ENCODE data around the gene ACAD9. TPM values are rescaled to one million over a fixed set of nuclear protein-coding genes. Genes with fewer than 3 reads are reported as not detected.

The ACAD9 gene
- total RNA-seq, 1 donor from 2014 or later, result 57.3 TPM

DNA sequence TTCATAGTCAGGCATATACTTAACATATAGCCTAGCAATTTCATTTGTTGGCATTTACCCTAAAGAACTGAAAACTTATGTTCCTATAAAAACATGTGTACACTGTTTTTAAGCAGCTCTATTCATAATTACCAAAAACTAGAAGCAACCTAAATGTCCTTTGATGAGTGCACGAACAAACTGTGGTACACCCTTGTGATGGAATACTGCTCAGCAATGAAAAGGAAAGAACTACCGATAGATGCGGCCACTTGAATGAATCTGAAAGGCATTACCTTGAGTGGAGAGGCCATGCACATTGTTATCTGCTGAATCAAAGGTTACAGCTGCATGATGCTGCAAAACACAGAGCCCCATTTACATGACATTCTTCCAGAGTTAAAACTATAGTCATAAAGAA, 69.7 kb downstream of the ACAD9 start:
- TF ChIP-seq, protein P1, sequence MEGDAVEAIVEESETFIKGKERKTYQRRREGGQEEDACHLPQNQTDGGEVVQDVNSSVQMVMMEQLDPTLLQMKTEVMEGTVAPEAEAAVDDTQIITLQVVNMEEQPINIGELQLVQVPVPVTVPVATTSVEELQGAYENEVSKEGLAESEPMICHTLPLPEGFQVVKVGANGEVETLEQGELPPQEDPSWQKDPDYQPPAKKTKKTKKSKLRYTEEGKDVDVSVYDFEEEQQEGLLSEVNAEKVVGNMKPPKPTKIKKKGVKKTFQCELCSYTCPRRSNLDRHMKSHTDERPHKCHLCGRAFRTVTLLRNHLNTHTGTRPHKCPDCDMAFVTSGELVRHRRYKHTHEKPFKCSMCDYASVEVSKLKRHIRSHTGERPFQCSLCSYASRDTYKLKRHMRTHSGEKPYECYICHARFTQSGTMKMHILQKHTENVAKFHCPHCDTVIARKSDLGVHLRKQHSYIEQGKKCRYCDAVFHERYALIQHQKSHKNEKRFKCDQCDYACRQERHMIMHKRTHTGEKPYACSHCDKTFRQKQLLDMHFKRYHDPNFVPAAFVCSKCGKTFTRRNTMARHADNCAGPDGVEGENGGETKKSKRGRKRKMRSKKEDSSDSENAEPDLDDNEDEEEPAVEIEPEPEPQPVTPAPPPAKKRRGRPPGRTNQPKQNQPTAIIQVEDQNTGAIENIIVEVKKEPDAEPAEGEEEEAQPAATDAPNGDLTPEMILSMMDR (IDR thresholded peaks at IDR 0.05), result no peak
- CTCF ChIA-PET, result no interaction called here
- H3K36me3 Mint-ChIP-seq (ENCODE audit: low read depth), result no peaks in the 10 kb centered on the region
- POLR2A ChIA-PET, result no interaction called here
- intact Hi-C loops (cut with micrococcal nuclease), result no loop called here
- ATAC-seq (ENCODE audit: low read depth) (no peak), DNase-seq (no peak)
- H3K4me1 Mint-ChIP-seq, result no peaks in the 10 kb centered on the region
- H3K9me3 Mint-ChIP-seq, result no peaks in the 10 kb centered on the region
- no peak overlapping the region for H3K27ac Mint-ChIP-seq
- H3K27me3 Mint-ChIP-seq, result peaks cover 6% of the 10 kb centered on the region
- no peak overlapping the region for H3K4me3 Mint-ChIP-seq

DNA sequence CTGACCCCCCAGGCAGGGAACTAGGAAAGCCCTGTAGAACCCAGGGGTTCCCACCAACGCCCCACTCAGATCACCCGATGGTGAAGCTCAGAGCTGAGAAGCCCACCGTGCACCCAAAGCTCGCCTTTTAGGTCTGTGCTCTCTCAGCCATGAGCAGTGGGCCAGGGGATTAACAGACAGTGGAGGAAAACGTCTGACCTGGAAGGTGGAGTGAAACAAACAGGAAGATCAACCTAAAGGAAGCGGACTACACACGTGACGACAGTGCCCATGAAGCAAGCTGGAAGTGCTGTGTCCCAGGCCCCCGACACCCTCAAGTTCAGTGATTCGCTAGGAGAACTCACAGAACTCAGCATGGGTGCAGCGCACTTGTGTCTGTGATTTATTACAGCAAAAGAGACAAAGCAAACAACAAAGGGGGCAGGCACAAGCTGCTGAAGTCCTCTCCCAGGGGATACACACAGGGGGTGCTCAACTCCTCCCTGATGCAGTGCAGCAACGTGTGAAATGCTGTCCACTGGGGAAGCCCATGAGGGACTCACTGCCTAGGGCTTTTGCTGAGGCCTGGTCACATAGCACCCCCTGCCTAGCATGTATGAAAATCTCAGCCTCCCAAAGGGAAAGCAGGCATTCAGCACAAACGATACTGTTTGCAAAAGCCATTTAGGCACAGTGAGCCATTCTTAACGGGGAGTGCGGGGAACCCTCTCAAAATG, 71.0 kb downstream of the ACAD9 start:
- TF ChIP-seq, protein P1 (IDR thresholded peaks at IDR 0.05), result no peak
- intact Hi-C loops (cut with micrococcal nuclease), result no loop called here
- no peak for DNase-seq
- ChIA-PET POLR2A (no interaction called here), CTCF (interaction anchor here (0.6 to 1.8 kb wide), 3 partner anchors 20 to 58 kb away, joined by 3 to 6 read pairs (median 4); no protein-coding TSS in a partner anchor)
- no peaks in the 10 kb centered on the region for H3K4me1 Mint-ChIP-seq
- no peaks in the 10 kb centered on the region for H3K9me3 Mint-ChIP-seq
- H3K27ac Mint-ChIP-seq, result no peak overlapping the region
- no peaks in the 10 kb centered on the region for H3K36me3 Mint-ChIP-seq (ENCODE audit: low read depth)
- no peak overlapping the region for H3K4me3 Mint-ChIP-seq
- no peaks in the 10 kb centered on the region for H3K27me3 Mint-ChIP-seq
- ATAC-seq (ENCODE audit: low read depth), result no peak

DNA sequence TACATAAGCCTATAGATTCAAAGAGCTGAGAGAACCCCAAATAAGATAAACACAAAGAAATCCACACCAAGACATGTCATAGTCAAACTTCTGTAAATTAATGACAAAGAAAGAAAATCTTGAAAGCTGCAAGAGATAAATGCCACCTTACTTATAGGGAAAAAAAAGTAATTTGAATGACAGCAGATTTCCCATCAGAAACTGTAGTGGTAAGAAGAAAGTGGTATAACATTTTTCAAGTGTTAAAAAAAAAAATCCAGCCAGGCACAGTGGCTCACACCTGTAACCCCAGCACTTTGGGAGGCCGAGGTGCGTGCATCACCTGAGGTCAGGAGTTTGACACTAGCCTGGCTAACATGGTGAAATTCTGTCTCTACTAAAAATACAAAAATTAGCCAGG, 77.0 kb downstream of the ACAD9 start:
- no peak for ATAC-seq (ENCODE audit: low read depth)
- POLR2A ChIA-PET, result no interaction called here
- H3K9me3 Mint-ChIP-seq, result peaks cover 8% of the 10 kb centered on the region
- H3K27me3 Mint-ChIP-seq, result peaks cover 2% of the 10 kb centered on the region
- no peak overlapping the region for H3K27ac Mint-ChIP-seq
- TF ChIP-seq, protein P1 (IDR thresholded peaks at IDR 0.05), result no peak
- no peak for DNase-seq
- no peaks in the 10 kb centered on the region for H3K4me1 Mint-ChIP-seq
- intact Hi-C loops (cut with micrococcal nuclease), result no loop called here
- no peaks in the 10 kb centered on the region for H3K36me3 Mint-ChIP-seq (ENCODE audit: low read depth)
- CTCF ChIA-PET, result no interaction called here
- H3K4me3 Mint-ChIP-seq, result no peak overlapping the region

Other genes starting within 250 kb of the ACAD9 start
- 93.4 and 95.2 TPM in 2 replicates for gene RPN1, start 228.8 kb upstream of the ACAD9 start, total RNA-seq
- gene RAB7A, start 153.4 kb upstream of the ACAD9 start, total RNA-seq, result 169 and 190 TPM in 2 replicates
- not detected in 2 replicates for gene CFAP92, start 114.5 kb downstream of the ACAD9 start, total RNA-seq
- not detected in 2 replicates for gene EFCC1, start 121.7 kb downstream of the ACAD9 start, total RNA-seq
- gene GP9, start 181.2 kb downstream of the ACAD9 start, total RNA-seq, result not detected in 2 replicates
- 9.8 and 12.8 TPM in 2 replicates for gene RAB43, start 242.2 kb downstream of the ACAD9 start, total RNA-seq